ENCODE data around the gene CERS6. TPM values are rescaled to one million over a fixed set of nuclear protein-coding genes. Genes with fewer than 3 reads are reported as not detected.
A peak's percentile ranks its signal among the peaks of the same experiment; 100 is the strongest.

Gene CERS6
- total RNA-seq, 1 donor from 2014 or later: 66.5 TPM

GRCh38 chr2:168571061-168571460 is 115.0 kb downstream of the CERS6 start:
- TF ChIP-seq, protein P1, sequence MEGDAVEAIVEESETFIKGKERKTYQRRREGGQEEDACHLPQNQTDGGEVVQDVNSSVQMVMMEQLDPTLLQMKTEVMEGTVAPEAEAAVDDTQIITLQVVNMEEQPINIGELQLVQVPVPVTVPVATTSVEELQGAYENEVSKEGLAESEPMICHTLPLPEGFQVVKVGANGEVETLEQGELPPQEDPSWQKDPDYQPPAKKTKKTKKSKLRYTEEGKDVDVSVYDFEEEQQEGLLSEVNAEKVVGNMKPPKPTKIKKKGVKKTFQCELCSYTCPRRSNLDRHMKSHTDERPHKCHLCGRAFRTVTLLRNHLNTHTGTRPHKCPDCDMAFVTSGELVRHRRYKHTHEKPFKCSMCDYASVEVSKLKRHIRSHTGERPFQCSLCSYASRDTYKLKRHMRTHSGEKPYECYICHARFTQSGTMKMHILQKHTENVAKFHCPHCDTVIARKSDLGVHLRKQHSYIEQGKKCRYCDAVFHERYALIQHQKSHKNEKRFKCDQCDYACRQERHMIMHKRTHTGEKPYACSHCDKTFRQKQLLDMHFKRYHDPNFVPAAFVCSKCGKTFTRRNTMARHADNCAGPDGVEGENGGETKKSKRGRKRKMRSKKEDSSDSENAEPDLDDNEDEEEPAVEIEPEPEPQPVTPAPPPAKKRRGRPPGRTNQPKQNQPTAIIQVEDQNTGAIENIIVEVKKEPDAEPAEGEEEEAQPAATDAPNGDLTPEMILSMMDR (IDR thresholded peaks at IDR 0.05; ENCODE audit: unreplicated experiment): no peak
- no peak overlapping the region for H3K4me3 Mint-ChIP-seq
- no peak for DNase-seq (ENCODE audit: low spot score in 2 of 2, unreplicated experiment in 2 of 2)
- no peaks in the 10 kb centered on the region for H3K27me3 Mint-ChIP-seq (ENCODE audit: low read depth)
- no peak overlapping the region for H3K27ac Mint-ChIP-seq
- peaks cover 25% of the 10 kb centered on the region for H3K4me1 Mint-ChIP-seq
- H3K9me3 Mint-ChIP-seq: no peaks in the 10 kb centered on the region
- H3K36me3 Mint-ChIP-seq: peaks cover 13% of the 10 kb centered on the region

GRCh38 chr2:168573128-168573903 is 117.2 kb downstream of the CERS6 start:
- no peaks in the 10 kb centered on the region for H3K9me3 Mint-ChIP-seq

GRCh38 chr2:168574856-168575630 is 119.0 kb downstream of the CERS6 start:
- no peak for DNase-seq (ENCODE audit: low spot score in 2 of 2, unreplicated experiment in 2 of 2)
- Mint-ChIP-seq H3K4me3 (no peak overlapping the region), H3K9me3 (no peaks in the 10 kb centered on the region), H3K27ac (peak overlapping the region; percentile 51), H3K4me1 (peaks cover 6% of the 10 kb centered on the region), H3K27me3 (ENCODE audit: low read depth) (no peaks in the 10 kb centered on the region), H3K36me3 (peaks cover 12% of the 10 kb centered on the region)
- TF ChIP-seq, protein P1 (IDR thresholded peaks at IDR 0.05; ENCODE audit: unreplicated experiment): no peak

More at GRCh38 chr2:168573128-168573903, 117.2 kb downstream of the CERS6 start:
- Mint-ChIP-seq H3K36me3 (peaks cover 13% of the 10 kb centered on the region), H3K27ac (no peak overlapping the region), H3K27me3 (ENCODE audit: low read depth) (no peaks in the 10 kb centered on the region), H3K4me1 (peaks cover 9% of the 10 kb centered on the region), H3K4me3 (no peak overlapping the region)
- no peak for DNase-seq (ENCODE audit: low spot score in 2 of 2, unreplicated experiment in 2 of 2)
- TF ChIP-seq, protein P1 (IDR thresholded peaks at IDR 0.05; ENCODE audit: unreplicated experiment): no peak

DNA sequence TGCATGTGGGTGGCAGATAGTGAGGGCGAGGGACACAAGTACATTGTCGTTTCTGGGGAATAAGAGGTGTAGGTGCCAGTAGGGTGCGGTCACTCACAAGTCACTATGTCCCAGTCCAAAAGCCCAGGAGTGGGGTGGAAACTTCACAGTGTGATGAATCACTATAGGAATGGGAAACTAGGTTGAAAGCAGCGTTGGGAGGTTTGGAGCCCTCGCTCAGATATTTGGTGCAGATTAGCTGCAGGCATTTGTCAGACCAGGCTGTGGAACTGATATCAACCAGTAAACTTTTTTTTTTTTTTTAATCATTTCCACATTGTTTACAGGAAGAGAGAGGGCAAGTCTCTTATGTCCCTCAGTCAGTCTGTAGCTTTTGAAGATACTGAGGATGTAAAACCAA is 121.8 kb downstream of the CERS6 start:
- TF ChIP-seq, protein P1 (IDR thresholded peaks at IDR 0.05; ENCODE audit: unreplicated experiment): no peak
- Mint-ChIP-seq H3K27me3 (ENCODE audit: low read depth) (no peaks in the 10 kb centered on the region), H3K36me3 (peaks cover 8% of the 10 kb centered on the region), H3K4me1 (peaks cover 29% of the 10 kb centered on the region), H3K9me3 (no peaks in the 10 kb centered on the region), H3K4me3 (no peak overlapping the region), H3K27ac (peak overlapping the region; percentile 13)
- DNase-seq (ENCODE audit: low spot score in 2 of 2, unreplicated experiment in 2 of 2): no peak

DNA sequence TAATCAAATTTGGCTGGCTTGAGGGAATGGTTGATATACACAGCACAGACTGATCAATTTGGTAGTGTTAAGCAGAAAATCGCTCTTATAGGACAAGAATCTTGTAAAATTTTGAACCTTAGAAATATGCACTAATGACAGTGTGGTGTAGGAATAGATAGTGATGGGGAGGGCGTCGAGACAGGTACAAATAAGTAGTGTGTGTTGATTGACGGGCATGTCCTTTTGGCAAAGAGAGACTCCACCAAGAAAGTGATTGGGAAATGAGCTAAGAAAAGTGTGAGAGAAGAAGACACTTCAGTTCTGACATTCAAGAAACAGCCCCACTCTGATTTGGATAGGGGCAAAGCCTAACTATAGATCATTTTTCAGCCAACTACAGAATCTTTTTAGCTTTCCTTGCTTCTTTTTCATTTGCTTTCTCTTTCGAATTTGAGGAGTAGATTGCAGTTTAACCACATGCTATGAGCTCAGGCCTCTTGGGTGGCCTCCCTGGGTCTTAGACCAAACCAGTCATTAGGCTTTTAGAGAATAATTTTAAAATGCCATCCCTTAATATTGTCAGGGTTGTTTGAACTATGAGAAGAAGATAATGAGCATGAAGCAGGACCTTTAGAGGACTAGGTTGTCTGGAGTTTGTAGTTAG is 127.1 kb downstream of the CERS6 start:
- H3K9me3 Mint-ChIP-seq: no peaks in the 10 kb centered on the region
- TF ChIP-seq, protein P1 (IDR thresholded peaks at IDR 0.05; ENCODE audit: unreplicated experiment): no peak
- no peaks in the 10 kb centered on the region for H3K27me3 Mint-ChIP-seq (ENCODE audit: low read depth)
- H3K4me3 Mint-ChIP-seq: no peak overlapping the region
- DNase-seq (ENCODE audit: low spot score in 2 of 2, unreplicated experiment in 2 of 2): no peak
- H3K36me3 Mint-ChIP-seq: peaks cover 17% of the 10 kb centered on the region
- peaks cover 43% of the 10 kb centered on the region for H3K4me1 Mint-ChIP-seq
- peak overlapping the region; percentile 28 for H3K27ac Mint-ChIP-seq
